ENCODE data around the gene EPHB3.
A peak's percentile ranks its signal among the peaks of the same experiment; 100 is the strongest.

Gene EPHB3

DNA sequence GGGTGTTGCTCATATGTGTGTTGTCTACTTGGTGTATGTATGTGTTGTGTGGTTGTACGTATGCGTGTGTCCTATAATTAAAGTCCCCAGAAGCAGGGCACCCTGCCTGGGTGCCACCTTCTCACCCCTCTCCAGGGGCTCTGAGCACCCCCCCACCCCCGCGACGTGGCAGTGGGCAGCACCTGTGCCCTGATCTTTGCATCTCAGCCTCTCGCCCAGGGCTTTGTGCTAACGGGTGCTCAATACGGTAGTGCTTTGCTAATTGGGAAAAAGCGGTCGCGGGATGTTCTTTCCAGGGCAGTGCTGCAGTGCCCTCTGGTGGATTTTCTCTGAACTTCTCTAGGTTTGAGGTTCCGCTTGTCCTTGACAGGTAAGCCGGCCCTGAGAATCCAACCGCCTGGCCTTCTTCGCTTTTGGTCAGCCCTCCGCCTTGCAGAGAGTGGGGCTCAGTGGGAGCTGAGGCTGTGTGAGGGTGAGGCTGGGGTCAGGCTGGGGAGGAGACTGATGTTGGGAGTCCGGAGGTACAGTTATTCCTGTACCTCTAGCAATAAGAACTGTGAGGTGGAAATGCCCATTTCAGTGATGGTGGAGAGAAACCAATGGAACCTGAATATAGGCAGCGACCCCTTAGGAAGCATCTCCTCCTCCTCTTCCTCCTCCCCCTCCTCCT is 17.6 kb upstream of the EPHB3 start:
- DNase-seq (ENCODE audit: low read depth, low spot score) = peak; percentile 48

DNA sequence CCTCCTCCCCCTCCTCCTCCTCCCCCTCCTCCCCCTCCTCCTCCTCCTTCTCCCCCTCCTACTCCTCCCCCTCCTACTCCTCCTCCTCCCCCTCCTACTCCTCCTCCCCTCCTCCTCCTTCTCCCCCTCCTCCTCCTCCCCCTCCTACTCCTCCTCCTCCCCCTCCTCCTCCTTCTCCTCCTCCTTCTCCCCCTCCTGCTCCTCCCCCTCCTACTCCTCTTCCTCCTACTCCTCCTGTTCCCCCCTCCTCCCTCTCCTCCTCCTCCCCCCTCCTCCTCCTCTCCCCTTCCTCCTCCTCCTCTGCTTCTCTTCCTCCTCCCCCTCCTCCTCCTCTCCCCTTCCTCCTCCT is 17.1 kb upstream of the EPHB3 start:
- no peak for DNase-seq (ENCODE audit: low read depth, low spot score)

DNA sequence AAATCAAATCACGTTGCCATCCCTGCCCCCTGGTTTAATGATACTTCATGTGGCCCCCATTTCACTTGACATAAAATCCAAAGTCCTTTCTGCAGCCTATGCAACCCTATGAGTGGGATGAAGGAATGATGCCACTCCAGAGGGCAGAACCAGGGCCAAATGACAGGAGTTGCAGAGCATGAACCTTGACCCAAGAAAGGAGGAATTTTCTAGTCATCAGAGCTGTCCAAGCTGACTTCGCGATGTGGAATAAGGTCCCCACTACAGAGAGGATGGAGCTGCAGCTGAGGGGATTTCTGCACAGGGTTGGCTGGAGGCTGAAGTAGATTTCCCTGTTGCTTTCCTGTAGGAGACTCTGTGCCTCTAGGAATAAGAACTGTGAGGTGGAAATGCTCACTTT is 15.8 kb upstream of the EPHB3 start:
- no peak for DNase-seq (ENCODE audit: low read depth, low spot score)

DNA sequence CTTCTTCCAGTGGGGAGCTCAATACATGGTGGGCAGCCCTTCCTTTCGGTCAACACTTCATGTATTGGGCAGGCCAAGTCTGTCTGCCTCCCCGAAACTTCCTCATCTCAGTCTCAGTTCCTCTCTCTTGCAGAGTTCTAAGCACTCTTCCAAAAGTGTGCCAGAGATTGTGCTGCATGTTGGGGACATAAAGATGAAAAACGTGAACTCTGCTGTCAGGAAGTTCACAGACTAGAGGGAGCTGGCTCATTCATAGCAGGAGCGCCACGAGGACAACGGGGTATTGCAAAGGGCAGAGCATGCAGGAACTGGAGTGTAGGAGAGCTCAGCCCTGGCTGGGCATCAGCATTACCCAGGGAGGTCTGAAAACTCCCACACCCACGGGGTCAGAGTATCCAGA is 15.3 kb upstream of the EPHB3 start:
- no peak for DNase-seq (ENCODE audit: low read depth, low spot score)

DNA sequence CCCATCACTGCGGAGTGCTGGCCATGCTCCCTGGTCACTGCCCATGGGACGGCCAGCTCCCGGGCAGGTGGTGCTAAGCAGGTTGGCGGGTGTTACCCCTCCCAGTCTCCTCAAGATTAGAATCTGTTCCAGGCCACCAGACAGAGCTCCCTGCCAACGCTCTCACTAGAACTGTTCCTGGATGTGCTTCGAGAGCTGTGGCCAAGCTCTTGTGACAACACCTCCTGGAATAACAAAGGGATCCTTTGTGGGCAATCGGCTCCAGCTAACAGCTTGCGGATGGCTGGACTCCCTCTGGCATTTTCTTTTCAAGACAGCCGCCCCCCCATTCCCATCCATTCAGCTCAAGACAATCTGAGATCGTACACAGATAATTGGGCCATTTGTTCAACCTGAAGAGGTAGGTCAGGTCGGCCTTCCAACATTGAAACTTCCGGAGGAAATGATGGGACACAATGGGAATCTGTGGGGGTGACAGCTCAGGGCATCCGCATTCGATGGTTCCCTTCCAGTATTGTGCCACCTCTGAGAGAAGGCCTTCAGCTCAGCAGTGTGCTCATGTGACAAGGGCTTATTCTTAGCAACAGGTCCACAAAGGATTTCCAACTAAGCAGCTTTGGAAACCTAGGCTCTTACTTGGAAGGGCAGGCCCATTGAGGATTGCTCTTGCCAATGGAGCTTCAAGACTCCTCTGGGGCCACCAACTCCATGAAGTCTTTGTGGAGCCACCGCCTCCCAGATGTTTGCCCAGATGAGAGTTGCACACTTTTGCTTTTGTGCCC is 11.6 kb upstream of the EPHB3 start:
- no peak for DNase-seq (ENCODE audit: low read depth, low spot score)

DNA sequence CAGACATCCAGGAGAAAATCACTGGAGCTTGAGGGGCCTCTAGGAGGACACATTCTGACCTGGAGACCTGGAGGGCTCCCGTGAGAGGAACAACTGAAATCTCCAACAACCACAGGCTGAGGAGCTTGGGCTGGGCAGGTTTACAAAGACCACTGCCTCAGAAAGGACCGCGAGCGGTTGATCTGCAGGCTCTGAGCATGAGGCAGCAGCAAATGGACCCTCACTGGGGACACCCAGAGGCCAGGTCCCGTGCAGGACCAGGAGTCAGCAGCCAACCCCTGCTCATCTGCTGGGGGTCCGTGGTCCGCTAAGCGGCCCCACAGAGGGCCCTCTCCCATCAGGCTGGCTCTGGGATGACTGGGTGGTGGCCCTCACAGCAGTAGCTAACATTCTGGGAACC is 10.5 kb upstream of the EPHB3 start:
- no peak for DNase-seq (ENCODE audit: low read depth, low spot score)

DNA sequence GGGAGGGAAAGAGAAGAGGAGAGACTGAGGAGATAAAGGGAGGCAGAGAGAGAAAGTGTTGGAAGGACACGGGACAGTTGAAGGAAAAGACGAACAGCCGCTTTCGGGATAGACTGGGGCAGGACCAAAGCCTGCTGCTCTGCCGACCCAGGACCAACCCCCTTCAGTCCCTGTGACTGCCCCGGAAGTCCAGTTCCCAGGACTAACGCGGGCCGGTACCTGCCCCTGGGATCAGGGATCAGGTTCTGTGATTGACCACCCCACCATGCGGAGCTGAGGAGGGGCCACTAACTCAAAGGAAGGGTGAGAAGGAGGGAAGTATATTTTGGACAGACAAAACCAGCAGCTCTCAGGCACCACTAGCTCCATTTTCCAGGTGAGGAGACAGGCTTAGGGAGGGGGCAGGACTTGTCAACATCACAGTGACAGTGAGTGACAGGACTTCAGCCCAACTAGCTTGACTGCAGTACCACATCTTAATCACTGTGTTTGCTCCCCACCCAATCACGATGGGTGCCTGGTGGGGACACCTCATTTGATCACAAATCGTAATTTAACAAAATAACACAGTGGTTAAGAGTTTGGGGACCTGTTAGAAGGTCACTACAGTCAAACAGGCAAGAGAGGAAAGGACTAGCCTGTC is 9.8 kb upstream of the EPHB3 start:
- no peak for DNase-seq (ENCODE audit: low read depth, low spot score)

DNA sequence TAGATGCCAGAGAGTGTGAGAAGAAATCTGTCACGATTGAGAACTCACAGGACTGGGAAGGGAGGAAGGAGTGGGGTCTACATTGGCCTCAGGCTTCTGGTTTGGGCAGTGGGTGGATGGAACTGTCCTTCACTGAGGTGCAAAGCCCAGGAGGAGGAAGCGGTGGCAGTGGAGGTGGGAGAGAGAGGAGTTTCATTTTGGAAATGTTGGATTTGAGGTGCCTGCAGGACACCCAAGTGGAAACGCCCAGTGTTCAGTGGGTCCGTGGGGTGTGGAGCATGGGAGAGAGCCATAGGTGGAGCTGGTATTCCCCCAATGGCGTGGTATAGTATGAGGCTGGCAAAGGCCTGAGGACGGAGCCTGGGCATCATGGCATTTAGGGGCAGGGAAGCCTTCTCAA is 9.3 kb upstream of the EPHB3 start:
- DNase-seq (ENCODE audit: low read depth, low spot score) = no peak

DNA sequence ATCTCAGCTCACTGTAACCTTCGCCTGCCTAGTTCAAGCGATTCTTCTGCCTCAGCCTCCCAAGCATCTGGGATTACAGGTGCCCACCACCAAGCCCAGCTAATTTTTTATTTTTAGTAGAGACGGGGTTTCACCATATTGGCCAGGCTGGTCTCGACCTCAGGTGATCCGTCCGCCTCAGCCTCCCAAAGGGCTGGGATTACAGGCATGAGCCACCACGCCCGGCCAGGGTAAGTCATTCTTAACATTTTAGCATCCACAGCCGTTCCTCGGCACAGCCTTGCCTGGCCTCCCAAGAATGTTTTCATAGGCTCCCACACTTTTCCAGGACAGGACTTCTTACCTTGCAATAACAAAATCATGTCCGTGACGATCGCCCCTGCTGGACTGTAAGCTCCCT is 8.7 kb upstream of the EPHB3 start:
- DNase-seq (ENCODE audit: low read depth, low spot score) = no peak

DNA sequence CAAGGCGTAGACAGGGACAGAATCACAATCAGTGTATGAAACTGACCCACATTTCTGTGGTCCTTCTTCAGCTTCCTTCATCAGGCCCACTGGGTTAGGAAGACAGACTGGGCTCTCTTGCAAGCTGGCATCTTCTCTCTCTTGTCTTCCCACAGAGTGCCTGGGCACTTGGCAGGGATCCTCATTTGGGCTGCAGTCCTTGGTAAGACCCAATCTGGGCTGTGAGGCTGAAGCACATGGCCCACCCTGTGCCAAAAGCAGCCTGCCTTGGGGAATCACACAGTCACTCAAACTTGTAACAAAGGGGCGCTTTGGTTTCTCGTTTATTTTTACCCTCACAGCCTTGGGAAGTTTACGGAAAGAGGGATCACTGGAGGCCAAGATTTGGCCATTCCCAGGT is 8.2 kb upstream of the EPHB3 start:
- DNase-seq (ENCODE audit: low read depth, low spot score) = no peak

DNA sequence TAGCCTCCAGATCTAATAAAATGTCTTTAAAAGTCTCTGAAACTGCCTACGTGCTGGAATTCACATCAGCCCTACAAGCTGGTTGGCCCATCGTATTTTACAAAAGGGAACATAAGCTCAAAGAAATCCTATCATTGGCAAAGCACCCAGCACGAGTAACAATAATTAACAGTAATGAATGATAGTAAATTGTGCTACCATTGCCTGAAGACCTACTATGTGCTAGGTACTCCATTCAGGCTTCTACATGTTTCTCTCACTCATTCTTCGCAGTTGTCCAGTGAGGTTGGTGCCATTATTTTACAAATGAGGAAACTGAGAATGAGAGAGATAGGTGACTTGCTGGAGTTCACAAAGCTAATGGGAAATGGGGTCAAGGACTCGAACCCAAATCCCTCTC is 7.1 kb upstream of the EPHB3 start:
- DNase-seq (ENCODE audit: low read depth, low spot score) = no peak

DNA sequence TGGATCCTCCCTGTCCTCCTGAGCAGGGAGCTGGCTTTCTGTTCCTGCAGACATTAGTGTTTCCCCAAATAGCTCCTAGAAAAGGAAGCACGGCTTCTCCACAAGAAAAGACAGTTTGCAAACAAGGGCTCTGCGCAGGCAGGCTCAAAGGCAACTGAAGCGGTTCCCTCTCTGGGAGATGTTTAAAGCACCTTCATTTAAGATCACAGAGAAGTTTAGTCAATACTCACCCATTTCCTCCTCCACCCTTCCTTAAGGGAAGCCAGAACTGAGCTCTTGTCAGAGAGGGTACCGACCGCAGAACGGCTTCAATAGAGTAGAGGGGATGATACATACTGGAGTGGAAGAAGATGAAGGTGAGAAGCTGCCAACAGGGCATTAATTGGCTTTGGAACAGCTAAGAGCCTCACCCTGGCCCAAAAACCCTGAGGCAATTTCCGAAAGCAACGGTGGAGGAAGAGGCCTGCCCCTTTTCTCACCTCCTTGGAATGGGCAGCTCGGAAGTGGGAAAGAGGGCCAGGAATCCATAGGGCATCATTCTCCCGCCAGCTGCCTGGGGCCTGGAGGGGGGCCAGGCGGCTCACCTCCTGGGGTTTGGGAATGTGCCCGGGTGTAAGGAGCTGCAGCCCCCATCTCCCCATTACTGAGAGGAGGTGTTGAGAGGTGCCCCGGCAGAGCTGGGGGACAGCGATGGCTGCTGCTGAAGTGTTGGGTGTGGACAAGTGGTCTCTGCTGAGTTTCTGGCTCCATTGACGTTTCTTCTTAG is 4.8 kb upstream of the EPHB3 start:
- DNase-seq (ENCODE audit: low read depth, low spot score) = no peak

DNA sequence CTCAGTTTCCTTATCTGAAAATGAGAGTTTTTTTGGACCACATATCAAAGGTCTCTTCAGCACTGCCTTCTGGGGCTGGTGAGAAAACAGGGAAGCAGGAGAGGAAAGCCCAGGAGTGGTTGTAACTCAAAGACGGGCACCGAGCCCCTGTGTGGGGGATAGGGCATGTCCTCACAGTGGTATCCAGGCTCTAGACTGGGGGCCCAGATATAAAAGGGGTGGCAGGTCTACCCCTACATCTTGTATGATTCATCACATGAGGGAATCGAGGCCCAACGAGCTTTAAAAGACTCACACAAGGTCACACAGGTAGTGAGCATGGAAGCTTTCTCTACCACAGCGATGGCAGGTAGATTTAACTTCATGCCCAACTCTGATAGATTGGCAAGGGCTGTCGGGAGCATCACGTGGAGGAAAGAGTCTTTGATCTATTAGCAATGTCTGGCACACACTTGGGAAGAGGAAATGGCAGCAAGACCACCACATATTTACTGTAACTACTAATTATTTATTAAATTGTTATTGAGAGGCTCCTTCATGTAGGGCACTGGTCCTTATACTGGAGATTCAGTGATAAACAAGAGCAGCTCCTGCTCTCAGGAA is 4.1 kb upstream of the EPHB3 start:
- DNase-seq (ENCODE audit: low read depth, low spot score) = no peak

DNA sequence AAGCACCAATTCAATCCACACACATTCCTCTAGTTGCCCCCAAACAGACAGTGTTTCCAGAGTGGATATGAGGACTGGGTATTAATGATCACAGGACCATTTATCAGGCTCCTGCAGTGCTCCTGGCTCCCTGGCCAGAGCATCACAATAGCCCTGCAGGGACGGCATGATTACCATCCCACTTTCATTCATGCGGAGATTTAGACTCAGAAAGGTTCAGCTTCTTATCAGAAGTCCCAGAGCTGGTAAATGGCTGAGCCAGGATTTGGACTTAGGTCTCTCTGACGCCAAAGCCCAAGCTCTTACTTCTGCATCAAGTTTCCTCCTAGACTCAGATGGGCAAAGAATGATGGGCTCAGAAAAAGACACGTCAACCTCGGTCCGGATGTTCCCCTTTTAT is 2.9 kb upstream of the EPHB3 start:
- no peak for DNase-seq (ENCODE audit: low read depth, low spot score)

DNA sequence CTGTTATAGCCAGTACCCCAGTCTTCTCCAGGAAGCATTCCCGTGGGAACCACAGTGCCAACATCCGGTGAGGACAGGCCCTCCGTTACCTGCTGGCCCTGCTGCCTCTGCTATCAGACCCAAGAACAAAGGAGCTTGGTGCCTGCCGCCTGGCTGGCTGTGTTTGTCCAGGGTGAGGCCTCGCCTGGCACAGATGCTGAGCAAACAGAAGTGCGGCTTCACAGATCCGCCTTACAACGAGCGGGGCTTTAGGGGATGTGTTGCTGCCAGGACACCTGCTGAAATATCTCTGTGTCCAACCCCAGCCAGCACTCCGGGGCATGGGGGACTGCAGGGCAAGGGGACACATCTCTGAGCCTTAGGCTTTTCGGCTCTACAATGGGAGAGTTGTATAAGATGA is 2.2 kb upstream of the EPHB3 start:
- DNase-seq (ENCODE audit: low read depth, low spot score) = no peak

DNA sequence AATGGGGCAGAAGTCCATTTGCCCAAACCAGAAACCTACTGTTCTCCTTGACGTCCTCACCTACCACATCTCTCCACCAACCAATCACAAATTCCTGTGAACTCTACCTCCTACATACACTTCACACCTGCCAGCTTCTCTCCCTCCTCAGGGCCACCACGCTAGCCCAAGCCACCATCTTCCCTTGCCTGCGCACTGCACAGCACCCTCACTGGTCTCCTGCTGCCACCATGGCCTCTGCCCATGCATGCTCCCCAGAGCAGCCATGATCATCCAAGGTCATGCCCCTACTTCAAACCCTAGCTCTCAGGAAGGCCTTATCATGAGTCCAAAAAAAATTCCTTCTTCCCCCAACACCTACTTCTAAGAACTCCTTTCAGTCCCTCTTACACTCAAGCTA is 1.1 kb upstream of the EPHB3 start:
- no peak for DNase-seq (ENCODE audit: low read depth, low spot score)

DNA sequence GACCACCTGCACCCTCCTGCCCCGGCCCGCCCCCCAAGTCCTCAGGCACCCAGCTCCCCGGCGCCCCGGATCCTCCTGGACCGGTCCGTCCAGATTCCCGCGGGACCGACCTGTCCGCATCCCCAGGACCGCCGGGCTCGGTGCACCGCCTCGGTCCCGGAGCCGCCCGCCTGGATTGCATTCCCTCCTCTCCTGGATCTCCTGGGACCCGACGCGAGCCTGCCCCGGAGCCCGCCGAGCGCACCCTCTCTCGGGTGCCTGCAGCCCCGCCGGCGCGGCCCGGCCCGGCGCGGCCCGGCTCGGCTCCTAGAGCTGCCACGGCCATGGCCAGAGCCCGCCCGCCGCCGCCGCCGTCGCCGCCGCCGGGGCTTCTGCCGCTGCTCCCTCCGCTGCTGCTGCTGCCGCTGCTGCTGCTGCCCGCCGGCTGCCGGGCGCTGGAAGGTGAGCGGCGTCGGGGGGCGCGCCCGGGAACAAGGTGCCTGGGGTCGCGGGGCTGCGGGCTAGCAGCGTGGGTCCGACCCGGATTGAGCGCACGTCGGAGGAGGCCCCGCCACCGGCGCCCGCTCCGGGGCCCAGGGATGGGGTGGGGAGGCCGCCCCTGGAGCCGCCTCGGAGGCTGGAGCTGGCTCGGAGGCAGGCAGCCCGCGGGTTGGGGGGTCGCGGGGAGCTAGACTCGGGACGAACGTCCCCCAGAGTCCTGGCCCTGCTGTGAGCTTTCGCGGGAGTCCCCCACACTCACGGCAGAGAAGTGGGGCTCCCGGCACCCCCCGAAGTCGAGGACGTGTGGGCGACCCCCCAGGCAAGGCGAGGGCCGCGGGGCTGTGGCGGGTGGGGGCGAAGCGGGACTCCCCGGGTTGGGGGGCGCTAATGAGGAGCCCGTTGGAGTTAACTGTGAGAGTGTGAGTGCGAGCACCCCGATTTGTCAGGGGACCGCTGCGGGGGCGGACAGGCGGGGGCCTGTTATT is 610 bp downstream of the EPHB3 start:
- DNase-seq (ENCODE audit: low read depth, low spot score) = no peak

DNA sequence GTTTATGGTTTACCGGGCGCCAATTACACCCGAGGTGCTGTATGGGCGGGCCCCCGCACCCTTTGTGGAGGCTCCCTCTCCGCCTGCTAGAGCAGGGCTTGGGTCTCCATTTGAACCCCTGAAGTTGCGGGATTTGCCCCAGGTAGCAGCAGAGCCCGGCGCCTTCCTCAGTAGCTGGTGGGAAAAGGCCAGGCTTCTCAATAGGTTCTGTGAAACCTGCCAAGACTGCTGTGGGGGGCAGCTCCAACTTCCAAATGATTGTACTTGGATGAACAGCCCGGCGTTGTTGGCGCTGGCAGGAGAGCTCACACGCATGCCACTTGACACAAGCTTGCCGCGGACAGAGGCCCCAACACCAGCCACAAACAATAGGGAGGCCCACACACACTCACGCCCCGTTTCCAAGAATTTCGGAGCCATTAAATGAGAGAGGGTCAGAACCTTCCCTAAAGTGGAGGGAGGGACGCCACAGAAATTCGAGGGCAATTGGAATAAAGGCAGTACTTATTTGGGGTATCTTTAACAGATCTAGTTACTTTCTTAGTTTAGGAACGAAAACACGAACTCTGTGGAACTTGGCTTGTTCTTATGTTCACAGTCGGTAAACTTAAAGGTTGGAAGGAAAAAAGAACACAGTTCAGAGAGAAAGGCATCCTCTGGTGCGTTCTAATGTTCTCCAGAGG is 1.4 kb downstream of the EPHB3 start:
- DNase-seq (ENCODE audit: low read depth, low spot score) = no peak

DNA sequence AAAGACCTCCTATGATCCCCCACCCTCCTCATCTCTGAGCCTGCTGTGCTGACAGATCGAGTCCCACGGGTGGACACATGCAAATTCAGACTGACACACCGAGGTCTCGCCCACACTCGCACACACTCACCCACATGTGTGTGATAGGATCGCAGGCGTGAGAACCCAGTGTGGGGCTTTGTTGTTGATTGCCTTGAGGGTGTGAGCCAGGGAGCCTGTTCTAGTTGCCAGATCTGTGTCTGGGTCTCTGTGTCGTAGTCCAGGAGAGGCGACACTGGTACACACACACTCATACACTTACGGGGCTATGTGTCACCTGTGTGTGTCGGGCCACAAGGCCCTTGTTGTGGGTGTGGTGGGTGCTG is 2.0 kb downstream of the EPHB3 start:
- no peak for DNase-seq (ENCODE audit: low read depth, low spot score)

DNA sequence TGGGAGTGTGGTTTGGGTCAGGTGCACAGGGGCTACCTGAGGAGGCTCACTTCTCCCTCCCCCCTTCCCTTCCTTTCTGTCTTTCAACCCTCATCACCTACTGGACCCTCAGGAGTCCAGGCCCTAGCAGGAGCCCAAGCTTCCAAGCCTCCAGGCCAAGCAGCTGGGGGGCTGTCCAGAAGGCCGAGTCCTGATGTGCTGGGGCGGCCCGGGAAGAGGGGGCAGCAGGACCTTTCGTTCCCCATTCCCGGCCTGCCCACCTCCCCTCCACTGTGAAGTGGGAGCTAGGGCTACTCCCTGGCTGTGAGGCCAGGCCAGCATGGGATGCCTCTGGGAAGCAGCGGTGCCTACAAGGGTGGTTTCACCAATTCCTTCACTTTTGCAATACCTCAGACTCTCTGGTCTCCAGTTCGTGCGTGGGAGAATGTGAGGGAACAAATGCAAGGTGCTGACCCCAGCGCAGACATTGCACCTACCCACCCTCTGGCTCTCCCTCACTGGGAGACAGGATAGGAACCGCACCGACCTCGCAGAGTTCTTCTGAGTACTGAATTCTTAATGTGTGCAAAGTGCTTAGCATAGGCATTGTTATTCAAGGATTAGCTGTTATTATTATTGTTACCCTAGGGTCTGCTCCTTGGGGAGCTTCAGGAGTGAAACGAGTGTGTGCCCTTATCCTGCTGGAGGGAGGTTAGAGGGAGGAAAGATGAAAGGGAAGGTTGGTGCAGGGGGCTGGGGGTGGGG is 2.5 kb downstream of the EPHB3 start:
- DNase-seq (ENCODE audit: low read depth, low spot score) = no peak

Measured in activated CD4-positive, CD25-positive, alpha-beta regulatory T cell treated with anti-CD3 and anti-CD28 coated beads, Interleukin-2, amount 50 U/mL, for 16 hours (primary cell).